Fibroblast of the aortic adventitia (primary cell): ENCODE data around the gene RCAN1. TPM values are rescaled to one million over a fixed set of nuclear protein-coding genes. Genes with fewer than 3 reads are reported as not detected.
A peak's percentile ranks its signal among the peaks of the same experiment; 100 is the strongest.
"Not testable (repeated sequence)": the region's sequence is repeated elsewhere in the genome, so short reads cannot be mapped to it uniquely, and the experiment has no call there.

ENCODE experiments used
- DNase-seq: peaks from one replicate; pipeline ENCODE4 v3.0.0-alpha.2; 2010; ENCODE audit warnings: low read depth
- H3K4me3 ChIP-seq: 2 replicates; pipeline ENCODE4 v1.5.1; 2011; ENCODE audit warnings: low read depth, mild to moderate bottlenecking, control low read depth, low read length, moderate library complexity
- total RNA-seq: library from RNA; depleted of rRNA; stranded (reverse); fragments of >200 nt; gene quantifications from 2 replicates; pipeline ENCODE4 v1.2.3, GENCODE V29; 2012; ENCODE audit warnings: low replicate concordance
- TF ChIP-seq, protein P1 (sequence below): IDR thresholded peaks from 2 replicates; pipeline ENCODE4 v1.5.1; 2011; ENCODE audit warnings: mild to moderate bottlenecking, low read length, control low read depth, inconsistent platforms; ENCODE audit not compliant: insufficient read depth

Gene RCAN1
- total RNA-seq, 1 donor = 30.5 TPM

DNA sequence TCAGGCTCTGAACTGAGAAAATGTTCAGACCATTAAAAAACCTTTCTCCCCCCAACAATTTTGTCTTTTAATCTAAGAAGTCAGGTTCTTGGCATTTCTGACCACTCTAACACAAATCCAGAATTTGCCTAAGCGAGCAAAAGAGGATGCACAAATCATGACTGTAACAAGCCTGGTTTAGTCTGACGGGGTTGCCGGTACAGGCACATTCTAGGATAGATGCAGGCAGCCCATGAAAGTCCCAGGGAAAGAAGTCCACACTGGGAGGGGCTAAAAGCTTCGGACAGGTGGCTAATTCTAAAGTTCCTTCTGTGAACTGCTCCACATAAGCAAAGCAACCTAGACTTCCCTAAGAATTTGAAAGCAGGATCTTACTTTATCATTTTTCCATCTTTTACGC, 54.9 kb downstream of the RCAN1 start:
- DNase-seq = no peak
- H3K4me3 ChIP-seq = no peak overlapping the region
- TF ChIP-seq, protein P1, sequence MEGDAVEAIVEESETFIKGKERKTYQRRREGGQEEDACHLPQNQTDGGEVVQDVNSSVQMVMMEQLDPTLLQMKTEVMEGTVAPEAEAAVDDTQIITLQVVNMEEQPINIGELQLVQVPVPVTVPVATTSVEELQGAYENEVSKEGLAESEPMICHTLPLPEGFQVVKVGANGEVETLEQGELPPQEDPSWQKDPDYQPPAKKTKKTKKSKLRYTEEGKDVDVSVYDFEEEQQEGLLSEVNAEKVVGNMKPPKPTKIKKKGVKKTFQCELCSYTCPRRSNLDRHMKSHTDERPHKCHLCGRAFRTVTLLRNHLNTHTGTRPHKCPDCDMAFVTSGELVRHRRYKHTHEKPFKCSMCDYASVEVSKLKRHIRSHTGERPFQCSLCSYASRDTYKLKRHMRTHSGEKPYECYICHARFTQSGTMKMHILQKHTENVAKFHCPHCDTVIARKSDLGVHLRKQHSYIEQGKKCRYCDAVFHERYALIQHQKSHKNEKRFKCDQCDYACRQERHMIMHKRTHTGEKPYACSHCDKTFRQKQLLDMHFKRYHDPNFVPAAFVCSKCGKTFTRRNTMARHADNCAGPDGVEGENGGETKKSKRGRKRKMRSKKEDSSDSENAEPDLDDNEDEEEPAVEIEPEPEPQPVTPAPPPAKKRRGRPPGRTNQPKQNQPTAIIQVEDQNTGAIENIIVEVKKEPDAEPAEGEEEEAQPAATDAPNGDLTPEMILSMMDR = no peak

- TF ChIP-seq, protein P1 = no peak
- no peak overlapping the region for H3K4me3 ChIP-seq
- no peak for DNase-seq
Measured at GRCh38 chr21:34559089-34559631, 55.8 kb downstream of the RCAN1 start.

DNA sequence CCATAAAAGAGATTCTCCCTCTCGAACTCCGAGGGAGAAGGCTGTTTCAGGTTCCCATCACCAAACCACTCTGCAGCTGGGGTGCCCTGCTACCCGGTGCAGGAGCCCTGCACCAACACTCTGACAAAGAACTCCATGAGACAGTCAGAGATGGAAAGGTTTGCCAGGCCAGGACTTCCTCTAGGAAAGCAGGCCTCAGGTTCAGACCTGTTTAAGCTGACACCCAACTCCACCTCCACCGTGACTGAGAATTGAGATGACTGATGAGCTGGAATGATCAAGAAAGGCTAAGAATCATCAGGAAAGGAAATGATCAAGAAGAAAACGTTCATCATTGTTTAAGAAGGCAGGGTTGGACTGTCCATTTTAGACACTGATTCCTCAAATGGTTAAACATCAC, 56.7 kb downstream of the RCAN1 start:
- H3K4me3 ChIP-seq = no peak overlapping the region
- TF ChIP-seq, protein P1 = no peak
- DNase-seq = no peak

DNA sequence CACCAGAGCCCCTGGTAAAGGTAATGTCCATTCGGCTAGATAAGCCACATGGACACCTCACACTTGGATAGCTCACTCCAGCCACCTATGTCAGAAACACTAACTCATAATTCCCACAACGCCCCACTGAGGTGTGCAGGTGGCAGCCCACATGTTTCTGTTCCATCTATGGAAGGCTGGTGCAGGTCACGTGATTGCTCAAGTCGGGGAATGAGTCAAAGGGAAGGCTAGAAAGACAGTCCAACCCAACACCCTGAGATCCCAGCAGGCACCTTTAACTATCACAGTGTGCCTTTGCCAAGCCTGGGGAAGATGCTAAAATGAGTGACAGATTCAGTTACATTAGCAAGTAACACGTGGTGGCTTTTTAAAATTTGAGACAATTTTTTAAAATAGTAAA, 57.7 kb downstream of the RCAN1 start:
- TF ChIP-seq, protein P1 = no peak
- DNase-seq = no peak
- H3K4me3 ChIP-seq = no peak overlapping the region

GRCh38 chr21:34554670-34555069, 60.2 kb downstream of the RCAN1 start:
- DNase-seq, H3K4me3 ChIP-seq: not testable (repeated sequence)

GRCh38 chr21:34554227-34554626, 60.7 kb downstream of the RCAN1 start:
- DNase-seq = no peak
- H3K4me3 ChIP-seq = no peak overlapping the region
- TF ChIP-seq, protein P1 = no peak

DNA sequence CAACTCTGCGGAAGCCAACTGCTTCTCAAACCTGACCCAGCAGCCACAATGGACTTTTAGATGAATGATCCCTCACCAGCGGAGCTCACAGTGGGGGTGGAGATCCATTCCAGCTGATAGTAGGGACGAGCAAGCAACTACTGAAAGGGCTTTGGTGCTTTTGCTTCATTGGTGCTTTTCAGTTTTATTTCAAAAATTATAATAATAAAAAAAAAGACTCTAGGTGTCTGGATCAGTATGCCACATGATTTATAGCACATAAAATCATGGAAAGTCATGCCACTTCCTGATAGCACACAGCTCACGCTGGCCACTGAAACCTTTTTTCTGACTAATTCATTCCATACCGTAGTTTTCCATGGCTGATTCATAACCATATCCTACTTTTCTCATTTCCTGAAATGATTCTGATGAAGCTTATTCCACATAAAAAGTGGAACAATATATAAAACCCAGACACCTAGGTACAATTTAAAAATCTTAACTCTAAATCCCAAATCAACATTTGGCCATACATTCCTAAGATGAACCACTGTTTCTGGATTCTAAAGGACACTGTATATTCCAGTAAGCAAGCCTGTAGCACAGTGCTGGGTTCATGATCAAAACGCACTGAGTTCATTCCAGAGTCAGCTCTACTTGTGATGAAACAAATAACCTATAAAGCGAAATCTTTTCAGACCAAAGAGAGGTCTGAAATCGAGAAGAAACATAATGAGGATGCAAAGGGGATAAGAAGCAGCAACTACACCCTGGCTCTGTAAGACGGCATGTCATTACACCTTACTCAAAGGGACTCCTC, 61.6 kb downstream of the RCAN1 start:
- TF ChIP-seq, protein P1 = no peak
- H3K4me3 ChIP-seq = no peak overlapping the region
- peak; percentile 85 for DNase-seq
